Dendritic cell treated with granulocyte-macrophage colony-stimulating factor and Interleukin-4, amounts not matched to agents 40 ng/mL and 50 ng/mL, for 4 days (primary cell): ENCODE results near the gene KLHDC8B.

ENCODE experiments used
- H3K27ac Mint-ChIP-seq: one replicate; pipeline ENCODE4 v1.8.0; 2022; ENCODE audit warnings: mild to moderate bottlenecking, mixed read lengths
- H3K27me3 Mint-ChIP-seq: one replicate; pipeline ENCODE4 v1.8.0; 2022; ENCODE audit warnings: mild to moderate bottlenecking, mixed read lengths
- H3K36me3 Mint-ChIP-seq: one replicate; pipeline ENCODE4 v1.8.0; 2022; ENCODE audit warnings: low read depth, mixed read lengths
- H3K4me1 Mint-ChIP-seq: one replicate; pipeline ENCODE4 v1.8.0; 2022; ENCODE audit warnings: low read depth, mixed read lengths
- H3K4me3 Mint-ChIP-seq: one replicate; pipeline ENCODE4 v1.8.0; 2022; ENCODE audit warnings: mild to moderate bottlenecking, moderate library complexity, mixed read lengths
- H3K9me3 Mint-ChIP-seq: one replicate; pipeline ENCODE4 v1.8.0; 2022; ENCODE audit warnings: mixed read lengths
- intact Hi-C: fragments of 100-400 bp; cut with micrococcal nuclease; formaldehyde crosslinking; loops from one replicate; pipeline ENCODE4 v1.15.0; 2022

KLHDC8B gene

DNA sequence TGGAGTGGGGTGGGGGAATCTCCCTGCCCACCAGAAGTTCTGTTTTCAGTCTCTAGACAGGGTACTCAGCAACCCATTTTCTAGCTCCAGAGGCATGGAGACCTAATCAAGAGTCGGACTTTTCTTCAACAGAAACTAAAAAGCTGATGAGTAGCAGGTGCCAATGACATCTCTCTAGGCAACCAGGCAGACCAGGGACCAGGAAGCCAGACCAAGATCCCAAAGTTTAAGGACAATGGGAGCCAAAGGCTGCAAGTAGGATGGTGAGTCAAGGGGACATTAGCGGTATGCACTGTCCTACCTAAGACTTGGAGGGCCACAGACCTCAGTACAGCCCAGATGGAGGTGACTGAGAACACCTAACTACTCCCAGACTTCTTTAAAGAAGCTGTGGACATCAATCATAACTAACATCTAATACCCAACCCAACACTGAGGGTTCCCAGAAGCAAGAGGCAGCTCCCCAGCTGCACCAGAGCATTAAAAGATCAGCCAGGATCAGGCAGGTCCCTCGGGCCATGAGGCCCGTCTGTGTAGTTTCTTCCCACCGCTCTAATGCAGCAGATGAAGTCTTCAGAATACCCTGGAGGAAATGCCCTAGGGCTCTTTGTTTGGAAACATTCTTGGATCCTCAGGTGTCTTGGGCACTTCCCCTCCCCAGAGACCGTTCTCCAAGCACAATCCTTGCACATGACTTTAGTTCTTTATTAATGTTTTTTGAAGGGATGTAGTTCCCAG, 6.2 kb upstream of the KLHDC8B start:
- Mint-ChIP-seq H3K27ac (peak overlapping the region; percentile 95), H3K4me1 (peaks cover 37% of the 10 kb centered on the region), H3K4me3 (peak overlapping the region; percentile 88), H3K9me3 (no peaks in the 10 kb centered on the region), H3K36me3 (peaks cover 46% of the 10 kb centered on the region), H3K27me3 (peaks cover 5% of the 10 kb centered on the region)
- intact Hi-C loops, result no loop called here

DNA sequence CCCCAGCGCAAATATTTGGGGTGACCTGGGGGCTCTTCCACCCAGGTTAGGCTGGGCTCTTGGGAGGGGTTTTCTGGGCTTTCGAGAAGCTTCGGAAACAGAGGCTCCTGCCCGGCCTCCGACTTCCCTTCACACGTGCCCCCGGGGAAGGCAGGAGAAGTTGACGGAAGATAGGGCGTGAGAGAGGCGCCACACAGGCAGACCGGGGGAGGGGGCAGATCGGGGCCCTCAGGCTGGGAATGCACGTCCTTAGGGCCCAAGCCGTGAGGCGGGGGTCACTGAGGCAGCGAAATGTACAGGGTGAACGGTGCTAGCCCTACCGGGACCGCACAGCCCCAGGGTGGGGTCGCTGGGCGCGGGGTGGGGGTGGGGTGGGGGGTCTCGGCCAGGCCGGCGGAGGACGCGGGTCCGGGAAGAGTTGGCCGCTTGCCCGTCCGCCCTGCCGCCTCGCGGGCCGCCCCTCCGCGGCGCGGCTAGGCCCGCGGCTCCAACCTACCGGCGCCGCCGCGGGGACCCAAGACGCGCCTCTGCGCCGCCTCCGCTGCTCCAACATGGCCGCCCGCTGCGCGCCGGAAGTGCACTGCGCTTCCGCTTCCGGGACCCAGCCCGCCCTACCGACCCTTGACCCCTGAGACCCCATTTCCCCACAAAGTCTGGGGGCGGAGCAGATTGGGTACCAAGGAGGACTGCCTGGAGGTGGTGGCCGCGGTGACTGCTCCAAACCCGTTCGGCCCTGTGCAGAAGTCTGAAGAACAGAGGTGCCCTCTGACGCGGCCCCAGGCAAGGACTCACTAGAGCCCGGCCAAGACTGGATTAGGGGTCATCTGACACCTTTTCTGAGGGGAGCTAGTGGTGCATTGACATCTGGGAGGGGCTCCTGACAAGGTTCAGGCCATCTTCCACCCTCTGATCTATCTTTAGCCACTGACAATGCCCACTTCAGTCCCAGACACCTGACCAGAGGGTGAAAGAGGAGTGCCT, 5.3 kb upstream of the KLHDC8B start, which contains the start of gene CCDC71:
CCDC71 (minus strand) TSS at position 561 of the 981 bp plus-strand sequence. CDS start 2,123 bp downstream, outside the sequence.
- intact Hi-C loops, result no loop called here
- Mint-ChIP-seq H3K4me1 (peaks cover 44% of the 10 kb centered on the region), H3K27me3 (peaks cover 5% of the 10 kb centered on the region), H3K36me3 (peaks cover 44% of the 10 kb centered on the region), H3K4me3 (peak within 1 kb of the TSS; percentile 88), H3K27ac (peak within 1 kb of the TSS; percentile 95), H3K9me3 (no peaks in the 10 kb centered on the region)

DNA sequence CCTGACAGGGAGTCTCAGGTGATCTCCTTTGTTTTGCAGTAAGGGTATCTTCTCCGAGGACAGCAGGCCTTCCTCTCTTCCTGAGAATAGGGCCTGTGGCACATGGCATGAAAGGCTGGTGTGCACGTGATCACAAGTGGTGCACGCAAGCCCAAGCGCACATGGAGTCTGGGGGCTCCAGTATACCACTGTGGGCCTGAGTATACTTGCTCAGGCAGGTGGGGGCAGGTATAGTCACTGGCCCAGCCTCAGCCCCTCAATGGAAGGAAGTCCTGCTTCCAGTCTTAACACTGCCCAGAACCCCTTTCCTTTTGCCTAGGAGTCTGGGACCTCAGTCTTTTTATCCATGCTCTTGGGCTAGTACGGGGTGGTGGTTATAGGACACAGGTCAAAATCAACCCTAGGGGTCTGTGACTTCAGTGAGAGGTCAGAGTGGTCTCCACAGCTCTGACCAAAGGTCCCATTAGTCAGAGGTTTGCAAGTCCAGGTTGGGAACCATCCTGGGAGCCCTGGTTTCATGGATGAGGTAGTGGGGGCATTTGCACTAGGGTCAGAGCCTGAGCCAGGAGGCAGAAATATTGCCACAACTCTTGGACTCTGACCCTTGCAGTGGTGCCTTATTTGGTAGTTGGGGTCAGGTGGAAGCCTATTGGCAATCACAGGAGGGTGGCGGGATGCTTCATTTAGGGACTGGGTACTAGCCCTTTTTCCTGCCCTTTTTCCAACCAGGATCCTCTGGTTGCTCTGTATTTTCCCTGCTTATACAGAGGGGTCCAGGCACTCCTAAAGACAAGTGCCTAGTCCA, 4.4 kb upstream of the KLHDC8B start:
- Mint-ChIP-seq H3K4me1 (peaks cover 43% of the 10 kb centered on the region), H3K4me3 (peak overlapping the region; percentile 74), H3K27me3 (peaks cover 7% of the 10 kb centered on the region), H3K9me3 (no peaks in the 10 kb centered on the region), H3K36me3 (peaks cover 38% of the 10 kb centered on the region), H3K27ac (peak overlapping the region; percentile 95)
- intact Hi-C loops, result no loop called here

DNA sequence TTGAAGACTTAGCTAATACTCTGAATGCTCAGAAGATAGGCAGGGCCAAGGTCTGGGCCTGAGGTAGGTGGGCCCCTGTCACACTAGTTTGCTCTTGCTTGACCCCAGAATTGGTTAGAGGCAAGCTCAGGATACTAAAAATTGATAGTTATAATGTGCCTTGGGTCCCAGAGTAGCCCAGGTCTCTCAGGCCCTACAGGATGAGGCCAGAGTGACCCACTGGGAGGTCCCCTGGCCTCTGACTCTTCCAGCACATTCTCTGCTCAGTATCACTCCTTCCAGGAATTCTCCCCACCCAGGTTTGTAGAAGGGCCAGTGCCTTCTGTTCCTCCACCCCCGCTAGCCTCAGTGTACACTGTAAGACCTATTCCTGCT, 667 bp upstream of the KLHDC8B start:
- Mint-ChIP-seq H3K9me3 (no peaks in the 10 kb centered on the region), H3K27me3 (peaks cover 9% of the 10 kb centered on the region), H3K36me3 (peaks cover 4% of the 10 kb centered on the region), H3K27ac (peak overlapping the region; percentile 80), H3K4me3 (peak overlapping the region; percentile 83), H3K4me1 (peaks cover 29% of the 10 kb centered on the region)
- intact Hi-C loops, result loop anchor here (1.0 to 2.0 kb wide), 2 partner anchors 106 to 278 kb away; no protein-coding TSS in a partner anchor

DNA sequence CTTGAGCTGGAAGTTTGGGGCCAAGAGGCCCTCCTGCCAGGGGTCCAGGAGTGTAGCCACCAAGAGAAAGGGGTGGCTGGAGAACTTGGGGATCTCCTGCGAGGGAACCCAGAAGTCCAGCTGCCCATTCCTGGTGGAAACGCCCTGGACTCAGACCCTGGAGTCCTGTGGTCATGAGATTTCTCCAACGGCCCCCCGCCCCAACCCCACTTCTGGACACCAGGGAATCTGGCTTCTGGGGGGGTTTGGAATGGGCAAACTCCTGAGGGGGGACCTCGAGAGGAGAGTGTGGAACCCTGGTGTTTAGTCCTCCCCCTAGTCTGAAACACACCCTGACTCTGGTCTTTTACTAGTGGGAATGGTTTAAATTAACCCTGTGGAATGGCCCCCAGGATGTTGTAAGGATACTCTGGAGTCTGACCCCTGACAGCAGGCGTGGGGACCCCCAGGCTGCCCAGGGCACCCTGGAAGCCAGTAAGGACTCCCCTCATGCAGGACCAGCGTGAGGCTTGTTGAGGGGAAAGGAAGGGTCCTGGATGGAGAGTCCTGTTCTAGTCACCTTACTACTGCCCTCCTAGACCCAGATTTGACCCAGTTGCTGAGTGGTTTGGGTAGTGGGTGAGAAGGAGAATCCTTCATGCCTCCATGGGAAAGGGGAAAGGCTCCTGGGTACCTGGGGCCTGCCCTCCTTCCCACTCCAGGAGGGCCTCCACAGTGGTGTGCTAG, 540 bp downstream of the KLHDC8B start:
- H3K27ac Mint-ChIP-seq, result peak overlapping the region; percentile 80
- H3K4me3 Mint-ChIP-seq, result peak overlapping the region; percentile 83
- H3K36me3 Mint-ChIP-seq, result no peaks in the 10 kb centered on the region
- peaks cover 29% of the 10 kb centered on the region for H3K4me1 Mint-ChIP-seq
- intact Hi-C loops, result loop anchor here (1.0 to 2.0 kb wide), 2 partner anchors 104 to 277 kb away; no protein-coding TSS in a partner anchor
- peaks cover 9% of the 10 kb centered on the region for H3K27me3 Mint-ChIP-seq
- H3K9me3 Mint-ChIP-seq, result no peaks in the 10 kb centered on the region

DNA sequence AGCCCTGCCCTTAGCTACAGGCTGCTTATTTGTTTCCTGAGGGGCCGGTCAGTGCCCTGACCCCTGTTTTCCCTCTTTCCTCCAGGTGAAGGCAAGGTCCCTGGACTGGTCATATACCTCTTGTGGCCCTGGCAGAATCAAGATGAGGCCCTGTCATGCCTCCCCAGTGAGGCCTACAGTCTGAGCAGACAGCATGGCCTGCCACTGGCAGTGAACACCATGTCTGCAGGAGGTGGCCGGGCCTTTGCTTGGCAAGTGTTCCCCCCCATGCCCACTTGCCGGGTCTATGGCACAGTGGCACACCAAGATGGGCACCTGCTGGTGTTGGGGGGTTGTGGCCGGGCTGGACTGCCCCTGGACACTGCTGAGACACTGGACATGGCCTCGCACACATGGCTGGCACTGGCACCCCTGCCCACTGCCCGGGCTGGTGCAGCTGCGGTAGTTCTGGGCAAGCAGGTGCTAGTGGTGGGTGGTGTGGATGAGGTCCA, 1.2 kb downstream of the KLHDC8B start:
- intact Hi-C loops, result no loop called here
- peaks cover 29% of the 10 kb centered on the region for H3K4me1 Mint-ChIP-seq
- H3K4me3 Mint-ChIP-seq, result no peak overlapping the region
- H3K27ac Mint-ChIP-seq, result no peak overlapping the region
- no peaks in the 10 kb centered on the region for H3K9me3 Mint-ChIP-seq
- no peaks in the 10 kb centered on the region for H3K36me3 Mint-ChIP-seq
- peaks cover 9% of the 10 kb centered on the region for H3K27me3 Mint-ChIP-seq

DNA sequence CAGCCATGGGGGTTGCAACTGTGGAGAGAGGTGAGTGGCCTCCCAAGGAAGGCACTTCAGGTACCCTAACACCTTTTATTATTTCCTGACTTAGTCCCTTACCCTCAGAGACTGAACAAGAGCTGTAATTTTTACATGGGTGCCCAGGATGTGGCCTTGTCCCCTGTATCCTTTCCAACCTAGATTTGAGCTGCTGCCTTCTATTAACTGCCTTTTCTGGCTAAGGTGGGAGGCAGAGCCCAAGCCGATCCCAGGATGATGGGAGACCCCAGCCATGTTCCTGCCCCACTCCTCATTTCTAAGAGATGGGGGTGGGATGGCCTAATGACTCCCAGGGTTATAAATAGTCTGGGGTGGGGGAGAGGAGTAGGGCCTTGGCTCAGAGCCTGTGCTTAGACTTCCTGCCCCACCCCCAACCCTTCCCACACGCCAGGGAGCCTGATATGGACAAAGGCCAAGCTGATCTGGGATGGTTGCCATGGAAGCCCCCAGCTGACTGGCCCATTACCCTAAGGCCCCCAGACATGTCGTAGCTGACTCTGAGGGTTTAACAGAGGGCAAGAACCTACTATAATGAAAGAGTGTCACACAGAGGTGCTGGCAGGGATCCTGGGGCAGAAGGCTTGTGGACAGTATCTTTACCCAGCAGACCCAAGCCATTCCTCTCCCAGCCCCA, 1.9 kb downstream of the KLHDC8B start:
- no peak overlapping the region for H3K4me3 Mint-ChIP-seq
- H3K4me1 Mint-ChIP-seq, result peaks cover 29% of the 10 kb centered on the region
- intact Hi-C loops, result no loop called here
- no peaks in the 10 kb centered on the region for H3K9me3 Mint-ChIP-seq
- no peaks in the 10 kb centered on the region for H3K36me3 Mint-ChIP-seq
- H3K27me3 Mint-ChIP-seq, result peaks cover 8% of the 10 kb centered on the region
- no peak overlapping the region for H3K27ac Mint-ChIP-seq

DNA sequence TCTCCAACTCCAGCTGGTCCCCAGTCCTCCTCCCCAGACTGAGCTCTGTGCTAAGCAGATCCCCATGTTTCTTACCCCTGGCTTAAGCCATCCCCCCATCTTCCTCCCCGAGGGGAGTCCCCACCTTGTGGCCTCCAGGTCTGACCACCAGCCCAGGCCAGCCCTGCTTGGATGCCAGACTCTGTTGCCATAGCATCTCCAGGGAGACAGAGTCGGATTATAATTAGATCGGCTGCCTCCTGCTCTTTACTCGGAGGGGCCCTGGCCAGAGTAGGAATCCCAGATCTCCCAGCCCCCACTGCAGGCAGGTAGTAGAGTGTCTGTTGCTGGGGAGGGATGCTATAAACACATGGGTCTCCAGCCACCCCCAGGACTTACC, 2.4 kb downstream of the KLHDC8B start:
- intact Hi-C loops, result no loop called here
- Mint-ChIP-seq H3K4me1 (peaks cover 29% of the 10 kb centered on the region), H3K4me3 (no peak overlapping the region), H3K36me3 (no peaks in the 10 kb centered on the region), H3K27me3 (peaks cover 8% of the 10 kb centered on the region), H3K27ac (no peak overlapping the region), H3K9me3 (no peaks in the 10 kb centered on the region)

DNA sequence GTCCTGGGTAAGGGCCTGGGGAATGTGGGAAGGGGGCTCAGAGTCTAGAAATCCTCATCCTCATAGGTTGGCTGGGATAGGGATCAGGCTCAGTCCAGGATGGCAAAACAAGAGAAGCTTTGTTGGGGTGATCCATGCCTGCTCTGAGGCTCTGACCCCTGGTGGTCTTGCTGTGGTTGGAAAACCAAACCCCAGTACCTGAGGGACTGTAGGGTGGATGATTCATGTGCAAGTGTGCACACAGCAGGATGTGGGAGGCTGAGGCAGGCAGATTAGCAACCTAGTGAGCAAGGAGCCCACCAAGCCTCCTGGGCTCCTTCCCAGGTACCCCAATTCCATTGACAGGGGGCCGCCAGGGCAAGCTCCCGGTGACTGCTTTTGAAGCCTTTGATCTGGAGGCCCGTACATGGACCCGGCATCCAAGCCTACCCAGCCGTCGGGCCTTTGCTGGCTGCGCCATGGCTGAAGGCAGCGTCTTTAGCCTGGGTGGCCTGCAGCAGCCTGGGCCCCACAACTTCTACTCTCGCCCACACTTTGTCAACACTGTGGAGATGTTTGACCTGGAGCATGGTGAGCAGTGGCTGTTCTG, 3.1 kb downstream of the KLHDC8B start:
- intact Hi-C loops, result no loop called here
- Mint-ChIP-seq H3K4me3 (no peak overlapping the region), H3K9me3 (no peaks in the 10 kb centered on the region), H3K36me3 (no peaks in the 10 kb centered on the region), H3K27me3 (peaks cover 12% of the 10 kb centered on the region), H3K27ac (no peak overlapping the region), H3K4me1 (peaks cover 29% of the 10 kb centered on the region)

DNA sequence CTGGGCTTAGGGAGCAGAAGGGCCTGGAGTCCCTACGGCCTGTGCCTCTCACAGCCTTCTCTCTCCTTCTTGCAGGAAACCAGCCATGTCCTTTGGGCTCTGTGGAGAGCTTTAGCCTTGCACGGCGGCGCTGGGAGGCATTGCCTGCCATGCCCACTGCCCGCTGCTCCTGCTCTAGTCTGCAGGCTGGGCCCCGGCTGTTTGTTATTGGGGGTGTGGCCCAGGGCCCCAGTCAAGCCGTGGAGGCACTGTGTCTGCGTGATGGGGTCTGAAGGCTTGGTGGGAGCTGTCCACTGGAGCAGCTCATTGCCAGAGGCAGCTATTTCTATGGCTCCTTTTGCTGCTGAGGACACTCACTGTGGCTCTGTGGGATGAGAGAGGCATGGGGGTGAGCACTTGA, 4.1 kb downstream of the KLHDC8B start:
- no peaks in the 10 kb centered on the region for H3K36me3 Mint-ChIP-seq
- no peak overlapping the region for H3K27ac Mint-ChIP-seq
- peaks cover 9% of the 10 kb centered on the region for H3K27me3 Mint-ChIP-seq
- intact Hi-C loops, result no loop called here
- no peak overlapping the region for H3K4me3 Mint-ChIP-seq
- H3K4me1 Mint-ChIP-seq, result peaks cover 27% of the 10 kb centered on the region
- no peaks in the 10 kb centered on the region for H3K9me3 Mint-ChIP-seq

DNA sequence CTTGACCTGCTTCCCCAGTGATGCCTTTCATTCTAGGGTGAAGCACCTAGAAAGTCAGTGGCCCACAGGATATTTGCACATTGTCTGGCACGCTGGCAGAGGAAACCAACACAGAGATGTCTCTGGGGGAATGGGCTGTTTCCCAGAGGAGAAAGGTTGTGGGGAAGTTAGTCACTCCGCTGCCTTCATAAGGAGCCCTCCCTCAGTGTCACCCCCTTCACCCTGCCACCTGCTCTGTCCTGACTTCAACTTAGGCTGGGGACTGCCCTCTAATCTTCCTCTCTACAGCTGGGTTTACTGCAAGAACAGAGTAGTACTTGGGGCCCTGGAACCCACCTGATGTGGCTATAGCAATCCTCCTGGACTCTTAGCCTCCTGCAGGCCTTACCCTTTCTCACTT, 5.7 kb downstream of the KLHDC8B start:
- no peaks in the 10 kb centered on the region for H3K36me3 Mint-ChIP-seq
- intact Hi-C loops, result no loop called here
- peaks cover 16% of the 10 kb centered on the region for H3K4me1 Mint-ChIP-seq
- no peak overlapping the region for H3K4me3 Mint-ChIP-seq
- no peaks in the 10 kb centered on the region for H3K9me3 Mint-ChIP-seq
- peaks cover 14% of the 10 kb centered on the region for H3K27me3 Mint-ChIP-seq
- H3K27ac Mint-ChIP-seq, result no peak overlapping the region

DNA sequence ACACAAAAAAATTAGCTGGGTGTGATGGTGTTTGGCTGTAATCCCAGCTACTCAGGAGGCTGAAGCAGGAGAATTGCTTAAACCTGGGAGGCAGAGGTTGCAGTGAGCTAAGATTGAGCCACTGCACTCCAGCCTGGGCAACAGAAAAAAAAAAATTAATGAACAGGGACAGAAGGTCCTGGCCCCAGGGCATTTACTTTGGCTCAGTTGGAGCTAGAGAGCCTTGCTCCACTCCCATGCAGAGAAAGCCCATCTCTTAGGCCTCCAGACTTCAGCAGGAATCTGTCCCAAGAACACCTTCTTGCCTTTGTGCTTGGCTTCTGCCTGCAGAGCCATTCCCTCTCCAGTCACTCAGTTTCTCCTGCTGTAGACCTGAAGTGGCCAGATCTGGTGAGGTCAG, 8.7 kb downstream of the KLHDC8B start:
- no peaks in the 10 kb centered on the region for H3K4me1 Mint-ChIP-seq
- no peak overlapping the region for H3K27ac Mint-ChIP-seq
- no peak overlapping the region for H3K4me3 Mint-ChIP-seq
- intact Hi-C loops, result no loop called here
- no peaks in the 10 kb centered on the region for H3K9me3 Mint-ChIP-seq
- peaks cover 18% of the 10 kb centered on the region for H3K27me3 Mint-ChIP-seq
- H3K36me3 Mint-ChIP-seq, result no peaks in the 10 kb centered on the region
